ENCODE data around the gene RNF135. TPM values are rescaled to one million over a fixed set of nuclear protein-coding genes. Genes with fewer than 3 reads are reported as not detected.
"Not testable (repeated sequence)": the region's sequence is repeated elsewhere in the genome, so short reads cannot be mapped to it uniquely, and the experiment has no call there.

Gene RNF135
- total and polyA plus RNA-seq, 10 of the 15 experiments (the other 5 are each of a cell fraction or from before 2014, with no cell fraction given), result 12.7 to 28.0 (median 18.7) TPM

GRCh38 chr17:30930495-30930894 lies 40.3 kb upstream of the RNF135 start (continued):
- TF ChIP-seq YY1 (IDR thresholded peaks at IDR 0.05; ENCODE audit: low read depth, low read length), result no peak
- TF ChIP-seq RAD21 (IDR thresholded peaks at IDR 0.05; ENCODE audit: insufficient read depth, low read depth, low read length), result no peak
- TF ChIP-seq, protein P1, sequence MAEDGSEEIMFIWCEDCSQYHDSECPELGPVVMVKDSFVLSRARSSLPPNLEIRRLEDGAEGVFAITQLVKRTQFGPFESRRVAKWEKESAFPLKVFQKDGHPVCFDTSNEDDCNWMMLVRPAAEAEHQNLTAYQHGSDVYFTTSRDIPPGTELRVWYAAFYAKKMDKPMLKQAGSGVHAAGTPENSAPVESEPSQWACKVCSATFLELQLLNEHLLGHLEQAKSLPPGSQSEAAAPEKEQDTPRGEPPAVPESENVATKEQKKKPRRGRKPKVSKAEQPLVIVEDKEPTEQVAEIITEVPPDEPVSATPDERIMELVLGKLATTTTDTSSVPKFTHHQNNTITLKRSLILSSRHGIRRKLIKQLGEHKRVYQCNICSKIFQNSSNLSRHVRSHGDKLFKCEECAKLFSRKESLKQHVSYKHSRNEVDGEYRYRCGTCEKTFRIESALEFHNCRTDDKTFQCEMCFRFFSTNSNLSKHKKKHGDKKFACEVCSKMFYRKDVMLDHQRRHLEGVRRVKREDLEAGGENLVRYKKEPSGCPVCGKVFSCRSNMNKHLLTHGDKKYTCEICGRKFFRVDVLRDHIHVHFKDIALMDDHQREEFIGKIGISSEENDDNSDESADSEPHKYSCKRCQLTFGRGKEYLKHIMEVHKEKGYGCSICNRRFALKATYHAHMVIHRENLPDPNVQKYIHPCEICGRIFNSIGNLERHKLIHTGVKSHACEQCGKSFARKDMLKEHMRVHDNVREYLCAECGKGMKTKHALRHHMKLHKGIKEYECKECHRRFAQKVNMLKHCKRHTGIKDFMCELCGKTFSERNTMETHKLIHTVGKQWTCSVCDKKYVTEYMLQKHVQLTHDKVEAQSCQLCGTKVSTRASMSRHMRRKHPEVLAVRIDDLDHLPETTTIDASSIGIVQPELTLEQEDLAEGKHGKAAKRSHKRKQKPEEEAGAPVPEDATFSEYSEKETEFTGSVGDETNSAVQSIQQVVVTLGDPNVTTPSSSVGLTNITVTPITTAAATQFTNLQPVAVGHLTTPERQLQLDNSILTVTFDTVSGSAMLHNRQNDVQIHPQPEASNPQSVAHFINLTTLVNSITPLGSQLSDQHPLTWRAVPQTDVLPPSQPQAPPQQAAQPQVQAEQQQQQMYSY (CRISPR knock-in tag; IDR thresholded peaks at IDR 0.05), result no peak
- TF ChIP-seq, protein P2, sequence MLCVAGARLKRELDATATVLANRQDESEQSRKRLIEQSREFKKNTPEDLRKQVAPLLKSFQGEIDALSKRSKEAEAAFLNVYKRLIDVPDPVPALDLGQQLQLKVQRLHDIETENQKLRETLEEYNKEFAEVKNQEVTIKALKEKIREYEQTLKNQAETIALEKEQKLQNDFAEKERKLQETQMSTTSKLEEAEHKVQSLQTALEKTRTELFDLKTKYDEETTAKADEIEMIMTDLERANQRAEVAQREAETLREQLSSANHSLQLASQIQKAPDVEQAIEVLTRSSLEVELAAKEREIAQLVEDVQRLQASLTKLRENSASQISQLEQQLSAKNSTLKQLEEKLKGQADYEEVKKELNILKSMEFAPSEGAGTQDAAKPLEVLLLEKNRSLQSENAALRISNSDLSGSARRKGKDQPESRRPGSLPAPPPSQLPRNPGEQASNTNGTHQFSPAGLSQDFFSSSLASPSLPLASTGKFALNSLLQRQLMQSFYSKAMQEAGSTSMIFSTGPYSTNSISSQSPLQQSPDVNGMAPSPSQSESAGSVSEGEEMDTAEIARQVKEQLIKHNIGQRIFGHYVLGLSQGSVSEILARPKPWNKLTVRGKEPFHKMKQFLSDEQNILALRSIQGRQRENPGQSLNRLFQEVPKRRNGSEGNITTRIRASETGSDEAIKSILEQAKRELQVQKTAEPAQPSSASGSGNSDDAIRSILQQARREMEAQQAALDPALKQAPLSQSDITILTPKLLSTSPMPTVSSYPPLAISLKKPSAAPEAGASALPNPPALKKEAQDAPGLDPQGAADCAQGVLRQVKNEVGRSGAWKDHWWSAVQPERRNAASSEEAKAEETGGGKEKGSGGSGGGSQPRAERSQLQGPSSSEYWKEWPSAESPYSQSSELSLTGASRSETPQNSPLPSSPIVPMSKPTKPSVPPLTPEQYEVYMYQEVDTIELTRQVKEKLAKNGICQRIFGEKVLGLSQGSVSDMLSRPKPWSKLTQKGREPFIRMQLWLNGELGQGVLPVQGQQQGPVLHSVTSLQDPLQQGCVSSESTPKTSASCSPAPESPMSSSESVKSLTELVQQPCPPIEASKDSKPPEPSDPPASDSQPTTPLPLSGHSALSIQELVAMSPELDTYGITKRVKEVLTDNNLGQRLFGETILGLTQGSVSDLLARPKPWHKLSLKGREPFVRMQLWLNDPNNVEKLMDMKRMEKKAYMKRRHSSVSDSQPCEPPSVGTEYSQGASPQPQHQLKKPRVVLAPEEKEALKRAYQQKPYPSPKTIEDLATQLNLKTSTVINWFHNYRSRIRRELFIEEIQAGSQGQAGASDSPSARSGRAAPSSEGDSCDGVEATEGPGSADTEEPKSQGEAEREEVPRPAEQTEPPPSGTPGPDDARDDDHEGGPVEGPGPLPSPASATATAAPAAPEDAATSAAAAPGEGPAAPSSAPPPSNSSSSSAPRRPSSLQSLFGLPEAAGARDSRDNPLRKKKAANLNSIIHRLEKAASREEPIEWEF (IDR thresholded peaks at IDR 0.05; ENCODE audit: insufficient replicate concordance, low read depth, low read length), result no peak

GRCh38 chr17:30931582-30931981 lies 39.3 kb upstream of the RNF135 start:
- ATAC-seq; DNase-seq (ENCODE audit: low read depth, low spot score); intact Hi-C loops (cut with micrococcal nuclease; ENCODE audit: unreplicated experiment); H3K9me3 ChIP-seq (replicated peaks; ENCODE audit: control insufficient read depth, insufficient read depth, low read length); H4K20me1 ChIP-seq (ENCODE audit: control insufficient read depth, insufficient read depth); H2AFZ ChIP-seq (ENCODE audit: control insufficient read depth, low read depth, low read length); H3K9ac ChIP-seq (ENCODE audit: control insufficient read depth, insufficient read depth, low read length); H3K27ac ChIP-seq (ENCODE audit: control insufficient read depth, insufficient read depth); H3K36me3 ChIP-seq (ENCODE audit: control insufficient read depth in 2 of 2, insufficient read depth in 2 of 2, low read length in 1 of 2); H3K27me3 ChIP-seq (replicated peaks in 1 of 2; ENCODE audit: control insufficient read depth in 2 of 2, insufficient read depth in 2 of 2, low read length in 1 of 2); POLR2A ChIA-PET; RAD21 ChIA-PET (ENCODE audit: unreplicated experiment); in situ Hi-C loops (cut with MboI); BruUV-seq (replicated peaks); H3K4me2 ChIP-seq (ENCODE audit: control insufficient read depth, insufficient read depth); FAIRE-seq; H3K4me3 ChIP-seq; SMC1A ChIA-PET (ENCODE audit: uncharacterized antibody, unreplicated experiment); H3K79me2 ChIP-seq (ENCODE audit: control insufficient read depth, insufficient read depth, low read length); H3K4me1 ChIP-seq (ENCODE audit: control insufficient read depth, insufficient read depth, low read length): not testable (repeated sequence)
- CTCF ChIA-PET, result interaction anchor here (0.6 kb wide), 1 partner anchor 285 kb away, joined by 4 read pairs; no protein-coding TSS in a partner anchor
- 77% methylated on average over 8 of the region's 8 CpGs for WGBS (ENCODE audit: insufficient coverage, insufficient replicate concordance, low lambda C conversion rate, missing lambda C conversion rate)

Measured in GM12878 (cell line).